Kidney (tissue), 14 donors: ENCODE data around the gene CACFD1. TPM values are rescaled to one million over a fixed set of nuclear protein-coding genes. Genes with fewer than 3 reads are reported as not detected.
"Not testable (repeated sequence)": the region's sequence is repeated elsewhere in the genome, so short reads cannot be mapped to it uniquely, and the experiment has no call there.

Experiments used
- DNase-seq, 5 donors: peaks; one replicate each; pipeline ENCODE4 v3.0.0-alpha.2; 2013 to 2020
- FAIRE-seq: peaks from 2 replicates; lab custom pipeline; 2012; peaks lifted over from hg19 to GRCh38; lab: Jason Lieb, UNC
- H3K27ac ChIP-seq, 2 donors: one replicate each; pipeline ENCODE4 v1.7.0; 2013; ENCODE audit warnings: low read depth in 2 of 2, low read length in 2 of 2, inconsistent platforms in 1 of 2
- H3K27me3 ChIP-seq: one replicate; pipeline ENCODE4 v1.7.1; 2013; ENCODE audit warnings: low read length, inconsistent platforms; ENCODE audit not compliant: control insufficient read depth, insufficient read depth
- H3K36me3 ChIP-seq, 3 donors: one replicate each; pipeline versions ENCODE4 v1.7.0 to v1.7.1; 2013; ENCODE audit warnings: low read length in 3 of 3, control low read depth in 1 of 3, inconsistent platforms in 1 of 3; ENCODE audit not compliant: insufficient read depth in 3 of 3, control insufficient read depth in 2 of 3
- H3K4me1 ChIP-seq, 3 donors: one replicate each; pipeline versions ENCODE4 v1.7.0 to v1.7.1; 2013; ENCODE audit warnings: low read length in 3 of 3, inconsistent platforms in 1 of 3, low read depth in 1 of 3; ENCODE audit not compliant: control insufficient read depth in 2 of 3, insufficient read depth in 2 of 3
- H3K4me3 ChIP-seq, 3 donors: one replicate each; pipeline versions ENCODE4 v1.7.0 to v1.8.1; 2013; ENCODE audit warnings: low read length in 3 of 3, control low read depth in 1 of 3, inconsistent platforms in 1 of 3
- H3K9ac ChIP-seq, 3 donors: one replicate each; pipeline versions ENCODE4 v1.7.0 to v1.7.1; 2013; ENCODE audit warnings: low read length in 3 of 3, control low read depth in 1 of 3, inconsistent platforms in 1 of 3
- H3K9me3 ChIP-seq, 3 donors: one replicate each; pipeline versions ENCODE4 v1.7.0 to v1.7.1; 2013; ENCODE audit warnings: low read length in 3 of 3, control low read depth in 1 of 3, inconsistent platforms in 1 of 3; ENCODE audit not compliant: control insufficient read depth in 2 of 3, insufficient read depth in 1 of 3
- intact Hi-C: fragments of 100-400 bp; cut with DNase I; formaldehyde crosslinking; loops from one replicate; pipeline ENCODE4 v1.11.1; 2022
- polyA plus RNA-seq: library from polyadenylated mRNA; stranded (reverse); fragments of 350-450 nt; fragmentation: Illumina TruSeq; extraction: RNeasy Lipid Tissue Mini Kit (QIAGEN cat#74804); gene quantifications from one replicate; pipeline ENCODE4 v1.2.3, GENCODE V29; 2014; ENCODE audit warnings: low read depth, low replicate concordance; ENCODE audit not compliant: insufficient read depth
- total RNA-seq: library from RNA; stranded (reverse); fragmentation: NEBNext Ultra II Directional; extraction: Animal tissue kit (Norgen Biotek cat#: 25700); gene quantifications from one replicate; pipeline ENCODE4 v1.2.1, GENCODE V29; 2021
- TF ChIP-seq, protein P1 (sequence below): IDR thresholded peaks from 3 replicates; pipeline ENCODE4 v1.5.1; 2012; ENCODE audit warnings: mild to moderate bottlenecking, moderate library complexity, borderline replicate concordance; ENCODE audit not compliant: insufficient read depth; ENCODE audit errors: extremely low read depth
- donor health status: control.
- donor health status: control.
- donor health status: control.
- donor health status: control.
- donor health status: control.
- donor health status: DM: yes; HTN: yes; CAD: no.
- donor health status: Normal renal cell carcinoma (clear cell type).

CACFD1 gene
- total and polyA plus RNA-seq, 2 donors from 2014 or later, result 37.3 to 37.8 TPM

- Histone ChIP-seq H3K4me3 (no peak overlapping the region), H3K36me3 (no peaks in the 10 kb centered on the region), H3K27ac (no peak overlapping the region), H3K27me3 (no peaks in the 10 kb centered on the region), H3K9me3 (no peaks in the 10 kb centered on the region), H3K9ac (no peak overlapping the region), H3K4me1 (peaks cover 0 to 5% (median 0%) of the 10 kb centered on the region in 3 donors)
- intact Hi-C loops, result no loop called here
- FAIRE-seq, result no peak
- DNase-seq, result no peak
- TF ChIP-seq, protein P1, sequence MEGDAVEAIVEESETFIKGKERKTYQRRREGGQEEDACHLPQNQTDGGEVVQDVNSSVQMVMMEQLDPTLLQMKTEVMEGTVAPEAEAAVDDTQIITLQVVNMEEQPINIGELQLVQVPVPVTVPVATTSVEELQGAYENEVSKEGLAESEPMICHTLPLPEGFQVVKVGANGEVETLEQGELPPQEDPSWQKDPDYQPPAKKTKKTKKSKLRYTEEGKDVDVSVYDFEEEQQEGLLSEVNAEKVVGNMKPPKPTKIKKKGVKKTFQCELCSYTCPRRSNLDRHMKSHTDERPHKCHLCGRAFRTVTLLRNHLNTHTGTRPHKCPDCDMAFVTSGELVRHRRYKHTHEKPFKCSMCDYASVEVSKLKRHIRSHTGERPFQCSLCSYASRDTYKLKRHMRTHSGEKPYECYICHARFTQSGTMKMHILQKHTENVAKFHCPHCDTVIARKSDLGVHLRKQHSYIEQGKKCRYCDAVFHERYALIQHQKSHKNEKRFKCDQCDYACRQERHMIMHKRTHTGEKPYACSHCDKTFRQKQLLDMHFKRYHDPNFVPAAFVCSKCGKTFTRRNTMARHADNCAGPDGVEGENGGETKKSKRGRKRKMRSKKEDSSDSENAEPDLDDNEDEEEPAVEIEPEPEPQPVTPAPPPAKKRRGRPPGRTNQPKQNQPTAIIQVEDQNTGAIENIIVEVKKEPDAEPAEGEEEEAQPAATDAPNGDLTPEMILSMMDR, result no peak
Observed at GRCh38 chr9:133445293-133445969, 14.3 kb upstream of the CACFD1 start.

DNA sequence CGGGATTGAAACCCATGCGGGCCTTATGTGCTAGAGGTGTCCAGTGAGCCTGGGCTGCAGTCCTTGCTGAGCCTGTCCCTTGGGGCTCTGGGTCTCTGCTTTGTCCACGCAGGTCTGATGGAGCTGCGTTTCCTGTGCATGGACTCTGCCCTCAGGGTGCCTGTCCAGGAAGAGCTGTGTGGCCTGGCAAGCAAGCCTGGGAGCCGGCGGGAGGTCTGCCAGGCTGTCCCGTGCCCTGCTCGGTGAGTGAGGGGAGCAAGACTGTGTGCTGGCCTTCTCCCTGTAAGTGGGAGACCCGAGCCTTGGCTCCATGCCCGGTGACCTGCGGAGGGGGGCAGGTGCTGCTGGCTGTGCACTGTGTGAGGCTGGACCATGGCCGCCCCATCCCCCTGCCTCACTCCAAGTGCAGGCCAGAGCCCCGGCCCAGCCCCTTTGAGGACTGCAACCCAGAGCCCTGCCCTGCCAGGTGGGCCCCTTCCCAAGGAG is 11.2 kb upstream of the CACFD1 start:
- Histone ChIP-seq H3K27ac (no peak overlapping the region), H3K9ac (no peak overlapping the region), H3K4me1 (peaks cover 0 to 5% (median 0%) of the 10 kb centered on the region in 3 donors), H3K27me3 (no peaks in the 10 kb centered on the region), H3K4me3 (no peak overlapping the region), H3K9me3 (no peaks in the 10 kb centered on the region), H3K36me3 (no peaks in the 10 kb centered on the region)
- no peak for FAIRE-seq
- peak in 3 of 5 donors; percentile 37 to 69 (median 40) for DNase-seq
- intact Hi-C loops, result no loop called here
- TF ChIP-seq, protein P1, result no peak

DNA sequence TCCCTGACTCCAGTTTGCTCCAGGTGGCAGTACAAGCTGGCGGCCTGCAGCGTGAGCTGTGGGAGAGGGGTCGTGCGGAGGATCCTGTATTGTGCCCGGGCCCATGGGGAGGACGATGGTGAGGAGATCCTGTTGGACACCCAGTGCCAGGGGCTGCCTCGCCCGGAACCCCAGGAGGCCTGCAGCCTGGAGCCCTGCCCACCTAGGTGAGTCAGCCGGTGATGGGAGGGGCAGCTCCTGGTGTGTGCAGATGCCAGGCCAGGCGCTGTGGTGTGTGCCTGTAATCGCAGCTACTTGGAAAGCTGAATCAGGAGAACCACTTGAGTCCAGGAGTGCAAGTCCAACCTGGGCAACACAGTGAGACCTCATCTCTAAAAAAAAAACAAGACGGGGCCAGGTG is 10.0 kb upstream of the CACFD1 start:
- no peak for FAIRE-seq
- H3K36me3 ChIP-seq, result no peaks in the 10 kb centered on the region
- TF ChIP-seq, protein P1, result no peak
- peak in 1 of 5 donors; percentile 81 for DNase-seq
- no peak overlapping the region for H3K27ac ChIP-seq
- no peak overlapping the region for H3K9ac ChIP-seq
- intact Hi-C loops, result no loop called here
- H3K9me3 ChIP-seq, result no peaks in the 10 kb centered on the region
- H3K4me3 ChIP-seq, result no peak overlapping the region
- no peaks in the 10 kb centered on the region for H3K27me3 ChIP-seq
- H3K4me1 ChIP-seq, result peaks cover 0 to 5% (median 0%) of the 10 kb centered on the region in 3 donors

DNA sequence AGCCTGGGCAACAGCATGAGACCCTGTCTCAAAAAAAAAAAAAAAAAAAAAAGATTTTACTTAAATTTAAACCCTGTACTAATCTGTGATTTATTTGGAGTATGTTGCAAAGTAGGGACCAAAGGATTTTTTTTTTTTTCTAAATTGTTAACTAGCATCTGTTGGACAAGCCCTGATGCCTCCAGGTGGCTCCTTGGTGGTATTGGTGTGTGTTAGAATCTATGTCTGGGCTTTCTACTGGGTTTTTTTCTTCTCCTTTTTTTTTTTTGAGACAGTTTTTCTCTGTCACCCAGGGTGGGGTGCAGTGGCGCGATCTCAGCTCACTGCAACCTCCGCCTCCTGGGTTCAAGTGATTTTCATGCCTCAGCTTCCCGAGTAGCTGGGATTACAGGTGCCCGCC is 7.9 kb upstream of the CACFD1 start:
- intact Hi-C loops, result not testable (repeated sequence)

More for the DNA sequence above, 7.9 kb upstream of the CACFD1 start:
- not testable (repeated sequence) for H3K4me1 ChIP-seq, H3K27ac ChIP-seq, FAIRE-seq, H3K9ac ChIP-seq, H3K9me3 ChIP-seq, H3K27me3 ChIP-seq, H3K36me3 ChIP-seq, DNase-seq, H3K4me3 ChIP-seq
